Kidney epithelial cell (primary cell): ENCODE results near the gene APBB1IP. TPM values are rescaled to one million over a fixed set of nuclear protein-coding genes. Genes with fewer than 3 reads are reported as not detected.
A peak's percentile ranks its signal among the peaks of the same experiment; 100 is the strongest.
"Not testable (repeated sequence)": the region's sequence is repeated elsewhere in the genome, so short reads cannot be mapped to it uniquely, and the experiment has no call there.

Experiments used
- DNase-seq: peaks from one replicate; pipeline ENCODE4 v3.0.0-alpha.2; 2010; ENCODE audit warnings: low read depth
- H3K27me3 ChIP-seq: 2 replicates; pipeline ENCODE4 v1.6.0; 2011; ENCODE audit warnings: low read length; ENCODE audit not compliant: control insufficient read depth, insufficient read depth
- H3K36me3 ChIP-seq: 2 replicates; pipeline ENCODE4 v1.5.1; 2011; ENCODE audit warnings: low read length; ENCODE audit not compliant: control insufficient read depth, insufficient read depth
- H3K4me3 ChIP-seq: 2 replicates; pipeline ENCODE4 v1.5.1; 2011; ENCODE audit warnings: low read depth, mild to moderate bottlenecking, control low read depth, low read length
- CTCF ChIP-seq: IDR thresholded peaks from 2 replicates; pipeline ENCODE4 v1.5.1; 2011; ENCODE audit warnings: mild to moderate bottlenecking, moderate library complexity, low read length, control low read depth, inconsistent platforms; ENCODE audit not compliant: insufficient read depth, poor library complexity, severe bottlenecking
- total RNA-seq: library from RNA; depleted of rRNA; stranded (reverse); fragments of >200 nt; gene quantifications from 2 replicates; pipeline ENCODE4 v1.2.3, GENCODE V29; 2015

The APBB1IP gene
- total RNA-seq, 1 donor from 2014 or later = 1.8 TPM

- H3K27me3 ChIP-seq = no peaks in the 10 kb centered on the region
- TF ChIP-seq CTCF = no peak
- no peaks in the 10 kb centered on the region for H3K36me3 ChIP-seq
- H3K4me3 ChIP-seq = no peak overlapping the region
- DNase-seq = no peak
These were observed 155.8 kb downstream of the APBB1IP start for GRCh38 chr10:26593896-26594295.

GRCh38 chr10:26603283-26603682, 165.1 kb downstream of the APBB1IP start:
- not testable (repeated sequence) for H3K27me3 ChIP-seq, H3K4me3 ChIP-seq, DNase-seq, H3K36me3 ChIP-seq

- not testable (repeated sequence) for H3K27me3 ChIP-seq, H3K36me3 ChIP-seq, DNase-seq, H3K4me3 ChIP-seq
These were observed 166.4 kb downstream of the APBB1IP start for GRCh38 chr10:26604320-26605093.

GRCh38 chr10:26606389-26606877, 168.3 kb downstream of the APBB1IP start:
- H3K27me3 ChIP-seq, DNase-seq, H3K4me3 ChIP-seq, H3K36me3 ChIP-seq: not testable (repeated sequence)
- peak; percentile 37 for TF ChIP-seq CTCF

GRCh38 chr10:26612151-26612915, 174.2 kb downstream of the APBB1IP start:
- Histone ChIP-seq H3K4me3 (no peak overlapping the region), H3K36me3 (no peaks in the 10 kb centered on the region), H3K27me3 (no peaks in the 10 kb centered on the region)
- TF ChIP-seq CTCF = no peak
- DNase-seq = no peak

Other genes starting within 250 kb of the APBB1IP start
- not detected in 2 replicates for gene GAD2, start 221.6 kb upstream of the APBB1IP start, total RNA-seq